GM23338 (cell line): ENCODE measurements around the gene SLC45A3. TPM values are rescaled to one million over a fixed set of nuclear protein-coding genes. Genes with fewer than 3 reads are reported as not detected.

ENCODE experiments used
- ATAC-seq: fragments of 200-7000 bp; cut with Tn5 transposase; 3 replicates; pipeline ENCODE4 v1.9.1; 2020
- DNase-seq: peaks from one replicate; pipeline ENCODE4 v3.0.0-alpha.2; 2015; ENCODE audit warnings: low spot score
- H2AFZ ChIP-seq: fragments of 200-600 bp; sonication (generic); 2 replicates; pipeline ENCODE4 v1.8.0; 2016; ENCODE audit warnings: antibody characterized with exemption, mild to moderate bottlenecking, moderate library complexity
- H3F3A ChIP-seq: fragments of 200-600 bp; sonication (generic); replicated peaks from 2 replicates; pipeline ENCODE4 v1.8.0; 2017; ENCODE audit warnings: antibody characterized with exemption, mixed run types, low read depth
- H3K27ac ChIP-seq: fragments of 200-600 bp; sonication (generic); 2 replicates; pipeline ENCODE4 v1.6.1; 2016; ENCODE audit warnings: low read depth
- H3K27me3 ChIP-seq: fragments of 200-600 bp; sonication (generic); 2 replicates; pipeline ENCODE4 v1.8.0; 2016; ENCODE audit warnings: mild to moderate bottlenecking, mixed run types, moderate library complexity; ENCODE audit not compliant: insufficient read depth
- H3K36me3 ChIP-seq: fragments of 200-600 bp; sonication (generic); 2 replicates; pipeline ENCODE4 v1.8.0; 2016; ENCODE audit warnings: mild to moderate bottlenecking; ENCODE audit not compliant: insufficient read depth
- H3K4me1 ChIP-seq: fragments of 200-600 bp; sonication (generic); 2 replicates; pipeline ENCODE4 v1.8.0; 2016; ENCODE audit warnings: mild to moderate bottlenecking, moderate library complexity; ENCODE audit not compliant: insufficient read depth
- H3K4me2 ChIP-seq: fragments of 200-600 bp; sonication (generic); 2 replicates; pipeline ENCODE4 v1.7.1; 2017; ENCODE audit warnings: mixed run types
- H3K4me3 ChIP-seq: fragments of 200-600 bp; sonication (generic); 2 replicates; pipeline ENCODE4 v1.6.1; 2016; ENCODE audit warnings: mixed run types
- H3K79me2 ChIP-seq: fragments of 200-600 bp; sonication (generic); replicated peaks from 2 replicates; pipeline ENCODE4 v1.8.0; 2017; ENCODE audit warnings: mild to moderate bottlenecking; ENCODE audit not compliant: insufficient read depth
- H3K9me2 ChIP-seq: fragments of 200-600 bp; sonication (generic); 2 replicates; pipeline ENCODE4 v1.8.0; 2017; ENCODE audit not compliant: insufficient read depth
- H4K20me1 ChIP-seq: fragments of 200-600 bp; sonication (generic); replicated peaks from 2 replicates; pipeline ENCODE4 v1.8.0; 2017; ENCODE audit warnings: mild to moderate bottlenecking; ENCODE audit not compliant: insufficient read depth
- H3K27ac Mint-ChIP-seq: 2 replicates; pipeline ENCODE4 v1.8.0; 2020; ENCODE audit warnings: inconsistent platforms, mild to moderate bottlenecking, moderate library complexity, mixed read lengths
- H3K27me3 Mint-ChIP-seq: 3 replicates; pipeline ENCODE4 v1.8.0; 2022; ENCODE audit warnings: low read depth, mild to moderate bottlenecking, moderate library complexity, mixed read lengths, inconsistent platforms; ENCODE audit not compliant: insufficient read depth, poor library complexity
- H3K36me3 Mint-ChIP-seq: 3 replicates; pipeline ENCODE4 v1.8.0; 2021; ENCODE audit warnings: low read depth, mild to moderate bottlenecking, inconsistent platforms, moderate library complexity, mixed read lengths
- H3K4me1 Mint-ChIP-seq: 3 replicates; pipeline ENCODE4 v1.8.0; 2020; ENCODE audit warnings: mild to moderate bottlenecking, inconsistent platforms, mixed read lengths
- H3K4me3 Mint-ChIP-seq: 3 replicates; pipeline ENCODE4 v1.8.0; 2021; ENCODE audit warnings: moderate library complexity, mild to moderate bottlenecking, inconsistent platforms, mixed read lengths
- H3K9me3 Mint-ChIP-seq: 3 replicates; pipeline ENCODE4 v1.8.0; 2020; ENCODE audit warnings: moderate library complexity, mild to moderate bottlenecking, inconsistent platforms, mixed read lengths
- EZH2phosphoT487 ChIP-seq: fragments of 200-600 bp; sonication (generic); IDR thresholded peaks from one replicate; pipeline ENCODE4 v1.8.1; 2018; ENCODE audit warnings: antibody characterized with exemption; ENCODE audit not compliant: unreplicated experiment
- JUNB ChIP-seq: IDR thresholded peaks from one replicate; pipeline ENCODE4 v1.6.1; 2016; ENCODE audit warnings: antibody characterized with exemption; ENCODE audit not compliant: unreplicated experiment
- NANOG ChIP-seq: IDR thresholded peaks from 2 replicates; pipeline ENCODE4 v1.6.1; 2016; ENCODE audit warnings: antibody characterized with exemption, borderline replicate concordance
- STAT1 ChIP-seq: IDR thresholded peaks from one replicate; pipeline ENCODE4 v1.6.1; 2016; ENCODE audit warnings: antibody characterized with exemption; ENCODE audit not compliant: unreplicated experiment
- ZNF114 ChIP-seq: fragments of 250-450 bp; sonication (Bioruptor Pico); IDR thresholded peaks from 2 replicates; pipeline ENCODE4 v1.5.0; 2020; ENCODE audit warnings: mild to moderate bottlenecking, moderate library complexity
- ZNF331 ChIP-seq: fragments of 250-450 bp; sonication (Bioruptor Pico); IDR thresholded peaks from 2 replicates; pipeline ENCODE4 v1.5.0; 2020; ENCODE audit warnings: low read depth, mild to moderate bottlenecking, moderate library complexity
- polyA plus RNA-seq: library from polyadenylated mRNA; unstranded; fragments of >200 nt; fragmentation: Nextera tagmentation; extraction: Ambion mirVana; gene quantifications from 2 replicates; pipeline ENCODE4 v1.2.1, GENCODE V29; 2016
- total RNA-seq: library from RNA; depleted of rRNA; stranded (reverse); fragments of >200 nt; shearing (Covaris generic); gene quantifications from 2 replicates; pipeline ENCODE4 v1.2.3, GENCODE V29; 2014
- TF ChIP-seq, protein P1 (sequence below): fragments of 250-450 bp; sonication (Bioruptor Pico); IDR thresholded peaks from 2 replicates; pipeline ENCODE4 v1.5.0; 2020; ENCODE audit warnings: mild to moderate bottlenecking, moderate library complexity
- TF ChIP-seq, protein P2 (sequence below): IDR thresholded peaks from one replicate; pipeline ENCODE4 v1.6.1; 2018; ENCODE audit warnings: antibody characterized with exemption; ENCODE audit not compliant: unreplicated experiment
- TF ChIP-seq, protein P3 (sequence below): IDR thresholded peaks from 2 replicates; pipeline ENCODE4 v1.6.1; 2016; ENCODE audit warnings: antibody characterized with exemption
- TF ChIP-seq, protein P4 (sequence below), 2 experiments: fragments of 200-600 bp in 1 of 2; sonication (generic) in 1 of 2; conservative IDR thresholded peaks; 2 replicates each; pipeline versions ENCODE4 v1.5.1 to v1.6.1; 2016 to 2017; ENCODE audit warnings: antibody characterized with exemption in 2 of 2, low read depth in 2 of 2, mild to moderate bottlenecking in 2 of 2, moderate library complexity in 1 of 2

The SLC45A3 gene
- total and polyA plus RNA-seq, 2 experiments from 2014 or later: 4.7 to 16.0 TPM

DNA sequence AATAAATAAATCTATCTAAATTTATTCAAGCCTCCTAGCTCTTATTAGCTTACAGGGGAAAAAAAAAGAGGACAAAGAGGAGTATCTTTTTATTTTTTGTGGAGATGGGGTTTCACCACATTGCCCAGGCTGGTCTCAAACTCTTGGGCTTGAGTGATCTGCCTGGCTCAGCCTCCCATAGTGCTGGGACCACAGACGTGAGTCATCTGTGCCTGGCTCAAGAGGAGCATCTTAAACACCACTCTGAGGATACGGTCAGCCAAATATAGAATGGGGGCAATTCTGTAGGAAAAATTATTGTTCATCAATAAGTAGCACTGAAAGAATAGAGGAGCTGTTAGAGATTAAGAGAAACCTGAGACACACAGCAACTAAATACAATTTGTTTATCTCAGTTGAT, 24.1 kb downstream of the SLC45A3 start:
- no peak overlapping the region for H2AFZ ChIP-seq
- no peaks in the 10 kb centered on the region for H3K9me2 ChIP-seq
- Mint-ChIP-seq H3K36me3 (no peaks in the 10 kb centered on the region; the same call in 2 of the 3 replicates), H3K4me3 (no peak overlapping the region), H3K27ac (no peak overlapping the region), H3K4me1 (peaks cover 25% of the 10 kb centered on the region), H3K27me3 (peaks cover 7% of the 10 kb centered on the region), H3K9me3 (no peaks in the 10 kb centered on the region)
- no peaks in the 10 kb centered on the region; the same call in 1 of the 2 replicates for H3K4me1 ChIP-seq
- peaks cover 5% of the 10 kb centered on the region for H4K20me1 ChIP-seq
- H3K27me3 ChIP-seq: no peaks in the 10 kb centered on the region
- TF ChIP-seq JUNB (no peak), NANOG (no peak), EZH2phosphoT487 (no peak), STAT1 (no peak), ZNF331 (no peak), ZNF114 (no peak)
- TF ChIP-seq, protein P1, sequence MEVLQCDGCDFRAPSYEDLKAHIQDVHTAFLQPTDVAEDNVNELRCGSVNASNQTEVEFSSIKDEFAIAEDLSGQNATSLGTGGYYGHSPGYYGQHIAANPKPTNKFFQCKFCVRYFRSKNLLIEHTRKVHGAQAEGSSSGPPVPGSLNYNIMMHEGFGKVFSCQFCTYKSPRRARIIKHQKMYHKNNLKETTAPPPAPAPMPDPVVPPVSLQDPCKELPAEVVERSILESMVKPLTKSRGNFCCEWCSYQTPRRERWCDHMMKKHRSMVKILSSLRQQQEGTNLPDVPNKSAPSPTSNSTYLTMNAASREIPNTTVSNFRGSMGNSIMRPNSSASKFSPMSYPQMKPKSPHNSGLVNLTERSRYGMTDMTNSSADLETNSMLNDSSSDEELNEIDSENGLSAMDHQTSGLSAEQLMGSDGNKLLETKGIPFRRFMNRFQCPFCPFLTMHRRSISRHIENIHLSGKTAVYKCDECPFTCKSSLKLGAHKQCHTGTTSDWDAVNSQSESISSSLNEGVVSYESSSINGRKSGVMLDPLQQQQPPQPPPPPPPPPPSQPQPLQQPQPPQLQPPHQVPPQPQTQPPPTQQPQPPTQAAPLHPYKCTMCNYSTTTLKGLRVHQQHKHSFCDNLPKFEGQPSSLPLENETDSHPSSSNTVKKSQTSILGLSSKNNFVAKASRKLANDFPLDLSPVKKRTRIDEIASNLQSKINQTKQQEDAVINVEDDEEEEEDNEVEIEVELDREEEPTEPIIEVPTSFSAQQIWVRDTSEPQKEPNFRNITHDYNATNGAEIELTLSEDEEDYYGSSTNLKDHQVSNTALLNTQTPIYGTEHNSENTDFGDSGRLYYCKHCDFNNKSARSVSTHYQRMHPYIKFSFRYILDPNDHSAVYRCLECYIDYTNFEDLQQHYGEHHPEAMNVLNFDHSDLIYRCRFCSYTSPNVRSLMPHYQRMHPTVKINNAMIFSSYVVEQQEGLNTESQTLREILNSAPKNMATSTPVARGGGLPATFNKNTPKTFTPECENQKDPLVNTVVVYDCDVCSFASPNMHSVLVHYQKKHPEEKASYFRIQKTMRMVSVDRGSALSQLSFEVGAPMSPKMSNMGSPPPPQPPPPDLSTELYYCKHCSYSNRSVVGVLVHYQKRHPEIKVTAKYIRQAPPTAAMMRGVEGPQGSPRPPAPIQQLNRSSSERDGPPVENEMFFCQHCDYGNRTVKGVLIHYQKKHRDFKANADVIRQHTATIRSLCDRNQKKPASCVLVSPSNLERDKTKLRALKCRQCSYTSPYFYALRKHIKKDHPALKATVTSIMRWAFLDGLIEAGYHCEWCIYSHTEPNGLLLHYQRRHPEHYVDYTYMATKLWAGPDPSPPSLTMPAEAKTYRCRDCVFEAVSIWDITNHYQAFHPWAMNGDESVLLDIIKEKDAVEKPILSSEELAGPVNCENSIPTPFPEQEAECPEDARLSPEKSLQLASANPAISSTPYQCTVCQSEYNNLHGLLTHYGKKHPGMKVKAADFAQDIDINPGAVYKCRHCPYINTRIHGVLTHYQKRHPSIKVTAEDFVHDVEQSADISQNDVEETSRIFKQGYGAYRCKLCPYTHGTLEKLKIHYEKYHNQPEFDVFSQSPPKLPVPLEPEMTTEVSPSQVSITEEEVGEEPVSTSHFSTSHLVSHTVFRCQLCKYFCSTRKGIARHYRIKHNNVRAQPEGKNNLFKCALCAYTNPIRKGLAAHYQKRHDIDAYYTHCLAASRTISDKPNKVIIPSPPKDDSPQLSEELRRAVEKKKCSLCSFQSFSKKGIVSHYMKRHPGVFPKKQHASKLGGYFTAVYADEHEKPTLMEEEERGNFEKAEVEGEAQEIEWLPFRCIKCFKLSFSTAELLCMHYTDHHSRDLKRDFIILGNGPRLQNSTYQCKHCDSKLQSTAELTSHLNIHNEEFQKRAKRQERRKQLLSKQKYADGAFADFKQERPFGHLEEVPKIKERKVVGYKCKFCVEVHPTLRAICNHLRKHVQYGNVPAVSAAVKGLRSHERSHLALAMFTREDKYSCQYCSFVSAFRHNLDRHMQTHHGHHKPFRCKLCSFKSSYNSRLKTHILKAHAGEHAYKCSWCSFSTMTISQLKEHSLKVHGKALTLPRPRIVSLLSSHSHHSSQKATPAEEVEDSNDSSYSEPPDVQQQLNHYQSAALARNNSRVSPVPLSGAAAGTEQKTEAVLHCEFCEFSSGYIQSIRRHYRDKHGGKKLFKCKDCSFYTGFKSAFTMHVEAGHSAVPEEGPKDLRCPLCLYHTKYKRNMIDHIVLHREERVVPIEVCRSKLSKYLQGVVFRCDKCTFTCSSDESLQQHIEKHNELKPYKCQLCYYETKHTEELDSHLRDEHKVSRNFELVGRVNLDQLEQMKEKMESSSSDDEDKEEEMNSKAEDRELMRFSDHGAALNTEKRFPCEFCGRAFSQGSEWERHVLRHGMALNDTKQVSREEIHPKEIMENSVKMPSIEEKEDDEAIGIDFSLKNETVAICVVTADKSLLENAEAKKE (CRISPR knock-in tag): no peak
- TF ChIP-seq, protein P2, sequence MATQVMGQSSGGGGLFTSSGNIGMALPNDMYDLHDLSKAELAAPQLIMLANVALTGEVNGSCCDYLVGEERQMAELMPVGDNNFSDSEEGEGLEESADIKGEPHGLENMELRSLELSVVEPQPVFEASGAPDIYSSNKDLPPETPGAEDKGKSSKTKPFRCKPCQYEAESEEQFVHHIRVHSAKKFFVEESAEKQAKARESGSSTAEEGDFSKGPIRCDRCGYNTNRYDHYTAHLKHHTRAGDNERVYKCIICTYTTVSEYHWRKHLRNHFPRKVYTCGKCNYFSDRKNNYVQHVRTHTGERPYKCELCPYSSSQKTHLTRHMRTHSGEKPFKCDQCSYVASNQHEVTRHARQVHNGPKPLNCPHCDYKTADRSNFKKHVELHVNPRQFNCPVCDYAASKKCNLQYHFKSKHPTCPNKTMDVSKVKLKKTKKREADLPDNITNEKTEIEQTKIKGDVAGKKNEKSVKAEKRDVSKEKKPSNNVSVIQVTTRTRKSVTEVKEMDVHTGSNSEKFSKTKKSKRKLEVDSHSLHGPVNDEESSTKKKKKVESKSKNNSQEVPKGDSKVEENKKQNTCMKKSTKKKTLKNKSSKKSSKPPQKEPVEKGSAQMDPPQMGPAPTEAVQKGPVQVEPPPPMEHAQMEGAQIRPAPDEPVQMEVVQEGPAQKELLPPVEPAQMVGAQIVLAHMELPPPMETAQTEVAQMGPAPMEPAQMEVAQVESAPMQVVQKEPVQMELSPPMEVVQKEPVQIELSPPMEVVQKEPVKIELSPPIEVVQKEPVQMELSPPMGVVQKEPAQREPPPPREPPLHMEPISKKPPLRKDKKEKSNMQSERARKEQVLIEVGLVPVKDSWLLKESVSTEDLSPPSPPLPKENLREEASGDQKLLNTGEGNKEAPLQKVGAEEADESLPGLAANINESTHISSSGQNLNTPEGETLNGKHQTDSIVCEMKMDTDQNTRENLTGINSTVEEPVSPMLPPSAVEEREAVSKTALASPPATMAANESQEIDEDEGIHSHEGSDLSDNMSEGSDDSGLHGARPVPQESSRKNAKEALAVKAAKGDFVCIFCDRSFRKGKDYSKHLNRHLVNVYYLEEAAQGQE: no peak
- TF ChIP-seq, protein P3, sequence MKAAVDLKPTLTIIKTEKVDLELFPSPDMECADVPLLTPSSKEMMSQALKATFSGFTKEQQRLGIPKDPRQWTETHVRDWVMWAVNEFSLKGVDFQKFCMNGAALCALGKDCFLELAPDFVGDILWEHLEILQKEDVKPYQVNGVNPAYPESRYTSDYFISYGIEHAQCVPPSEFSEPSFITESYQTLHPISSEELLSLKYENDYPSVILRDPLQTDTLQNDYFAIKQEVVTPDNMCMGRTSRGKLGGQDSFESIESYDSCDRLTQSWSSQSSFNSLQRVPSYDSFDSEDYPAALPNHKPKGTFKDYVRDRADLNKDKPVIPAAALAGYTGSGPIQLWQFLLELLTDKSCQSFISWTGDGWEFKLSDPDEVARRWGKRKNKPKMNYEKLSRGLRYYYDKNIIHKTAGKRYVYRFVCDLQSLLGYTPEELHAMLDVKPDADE: no peak
- TF ChIP-seq, protein P4, sequence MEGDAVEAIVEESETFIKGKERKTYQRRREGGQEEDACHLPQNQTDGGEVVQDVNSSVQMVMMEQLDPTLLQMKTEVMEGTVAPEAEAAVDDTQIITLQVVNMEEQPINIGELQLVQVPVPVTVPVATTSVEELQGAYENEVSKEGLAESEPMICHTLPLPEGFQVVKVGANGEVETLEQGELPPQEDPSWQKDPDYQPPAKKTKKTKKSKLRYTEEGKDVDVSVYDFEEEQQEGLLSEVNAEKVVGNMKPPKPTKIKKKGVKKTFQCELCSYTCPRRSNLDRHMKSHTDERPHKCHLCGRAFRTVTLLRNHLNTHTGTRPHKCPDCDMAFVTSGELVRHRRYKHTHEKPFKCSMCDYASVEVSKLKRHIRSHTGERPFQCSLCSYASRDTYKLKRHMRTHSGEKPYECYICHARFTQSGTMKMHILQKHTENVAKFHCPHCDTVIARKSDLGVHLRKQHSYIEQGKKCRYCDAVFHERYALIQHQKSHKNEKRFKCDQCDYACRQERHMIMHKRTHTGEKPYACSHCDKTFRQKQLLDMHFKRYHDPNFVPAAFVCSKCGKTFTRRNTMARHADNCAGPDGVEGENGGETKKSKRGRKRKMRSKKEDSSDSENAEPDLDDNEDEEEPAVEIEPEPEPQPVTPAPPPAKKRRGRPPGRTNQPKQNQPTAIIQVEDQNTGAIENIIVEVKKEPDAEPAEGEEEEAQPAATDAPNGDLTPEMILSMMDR (conservative IDR thresholded peaks at IDR 0.05; ENCODE audit: low read depth in 2 of 2): no peak
- H3K4me2 ChIP-seq: no peak overlapping the region
- DNase-seq (no peak), ATAC-seq (no peak)
- peaks cover 3% of the 10 kb centered on the region; the same call in 1 of the 2 replicates for H3F3A ChIP-seq
- H3K4me3 ChIP-seq: no peak overlapping the region
- H3K36me3 ChIP-seq: no peaks in the 10 kb centered on the region
- H3K27ac ChIP-seq: no peak overlapping the region
- H3K79me2 ChIP-seq: no peaks in the 10 kb centered on the region
